ENCODE data around the gene TET2.

TET2 gene

DNA sequence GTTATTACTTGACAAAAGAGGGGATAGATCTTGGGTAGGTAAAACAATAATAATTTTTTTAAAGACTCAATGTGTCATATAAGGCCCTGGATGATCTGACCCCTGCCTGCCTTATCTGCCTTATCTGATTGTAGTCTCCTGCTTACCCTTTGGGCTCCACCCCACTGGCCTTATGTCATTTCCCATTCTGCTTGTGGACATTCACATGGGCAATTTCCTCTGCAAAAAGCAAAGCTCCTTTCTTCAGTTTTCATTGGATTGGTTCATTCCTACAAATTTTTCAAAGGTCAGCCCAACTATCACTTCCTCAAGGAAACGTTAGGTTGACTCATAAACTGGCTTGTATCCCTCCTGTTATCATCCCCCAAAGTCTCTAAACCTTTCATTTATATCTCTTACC lies 15.7 kb upstream of the TET2 start:
- H3K27me3 ChIP-seq = no peaks in the 10 kb centered on the region
- H3K4me3 ChIP-seq (ENCODE audit: low read depth in 1 of 2, low read length in 1 of 2) = no peak overlapping the region
- H3K4me1 ChIP-seq (ENCODE audit: control insufficient read depth in 1 of 2, insufficient read depth in 1 of 2, low read depth in 1 of 2, low read length in 1 of 2) = peaks cover 40% of the 10 kb centered on the region in 2 experiments
- H3K27ac ChIP-seq = peak overlapping the region; percentile 46
- TF ChIP-seq, protein P1, sequence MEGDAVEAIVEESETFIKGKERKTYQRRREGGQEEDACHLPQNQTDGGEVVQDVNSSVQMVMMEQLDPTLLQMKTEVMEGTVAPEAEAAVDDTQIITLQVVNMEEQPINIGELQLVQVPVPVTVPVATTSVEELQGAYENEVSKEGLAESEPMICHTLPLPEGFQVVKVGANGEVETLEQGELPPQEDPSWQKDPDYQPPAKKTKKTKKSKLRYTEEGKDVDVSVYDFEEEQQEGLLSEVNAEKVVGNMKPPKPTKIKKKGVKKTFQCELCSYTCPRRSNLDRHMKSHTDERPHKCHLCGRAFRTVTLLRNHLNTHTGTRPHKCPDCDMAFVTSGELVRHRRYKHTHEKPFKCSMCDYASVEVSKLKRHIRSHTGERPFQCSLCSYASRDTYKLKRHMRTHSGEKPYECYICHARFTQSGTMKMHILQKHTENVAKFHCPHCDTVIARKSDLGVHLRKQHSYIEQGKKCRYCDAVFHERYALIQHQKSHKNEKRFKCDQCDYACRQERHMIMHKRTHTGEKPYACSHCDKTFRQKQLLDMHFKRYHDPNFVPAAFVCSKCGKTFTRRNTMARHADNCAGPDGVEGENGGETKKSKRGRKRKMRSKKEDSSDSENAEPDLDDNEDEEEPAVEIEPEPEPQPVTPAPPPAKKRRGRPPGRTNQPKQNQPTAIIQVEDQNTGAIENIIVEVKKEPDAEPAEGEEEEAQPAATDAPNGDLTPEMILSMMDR (IDR thresholded peaks at IDR 0.05) = no peak
- H3K9me3 ChIP-seq = no peaks in the 10 kb centered on the region
- H3K36me3 ChIP-seq = no peaks in the 10 kb centered on the region

DNA sequence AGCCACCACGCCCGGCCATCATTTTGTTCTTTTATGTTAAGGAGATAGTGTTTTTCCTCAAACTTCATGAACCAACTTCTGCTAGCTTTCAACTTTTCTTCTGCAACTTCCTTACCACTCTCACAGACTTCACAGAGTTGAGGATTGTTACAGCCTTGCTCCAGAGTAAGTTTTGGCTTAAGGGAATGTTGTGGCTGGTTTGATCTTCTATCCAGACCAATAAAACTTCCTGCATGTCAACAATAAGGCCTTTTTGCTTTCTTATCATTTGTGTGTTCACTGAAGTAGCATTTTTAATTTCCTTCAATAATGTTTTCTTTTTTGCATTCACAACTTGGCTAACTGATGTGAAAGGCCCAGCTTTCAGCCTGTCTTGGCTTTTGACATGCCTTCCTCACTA lies 12.7 kb upstream of the TET2 start:
- H3K36me3 ChIP-seq = no peaks in the 10 kb centered on the region
- TF ChIP-seq, protein P1 (IDR thresholded peaks at IDR 0.05) = no peak
- H3K4me3 ChIP-seq (ENCODE audit: low read depth in 1 of 2, low read length in 1 of 2) = no peak overlapping the region
- no peaks in the 10 kb centered on the region for H3K9me3 ChIP-seq
- H3K4me1 ChIP-seq (ENCODE audit: control insufficient read depth in 1 of 2, insufficient read depth in 1 of 2, low read depth in 1 of 2, low read length in 1 of 2) = peaks cover 50 to 57% of the 10 kb centered on the region in 2 experiments
- no peaks in the 10 kb centered on the region for H3K27me3 ChIP-seq
- H3K27ac ChIP-seq = no peak overlapping the region

- Histone ChIP-seq H3K4me1 (ENCODE audit: control insufficient read depth in 1 of 2, insufficient read depth in 1 of 2, low read depth in 1 of 2, low read length in 1 of 2) (peaks cover 37 to 39% of the 10 kb centered on the region in 2 experiments), H3K27ac (peak overlapping the region; percentile 50), H3K9me3 (no peaks in the 10 kb centered on the region), H3K4me3 (ENCODE audit: low read depth in 1 of 2, low read length in 1 of 2) (no peak overlapping the region), H3K27me3 (no peaks in the 10 kb centered on the region), H3K36me3 (no peaks in the 10 kb centered on the region)
- TF ChIP-seq, protein P1 (IDR thresholded peaks at IDR 0.05) = no peak
Observed at GRCh38 chr4:105135785-105136184, 10.9 kb upstream of the TET2 start.

GRCh38 chr4:105137121-105137875 lies 9.4 kb upstream of the TET2 start:
- Histone ChIP-seq H3K27me3 (no peaks in the 10 kb centered on the region), H3K4me3 (ENCODE audit: low read depth in 1 of 2, low read length in 1 of 2) (no peak overlapping the region), H3K4me1 (ENCODE audit: control insufficient read depth in 1 of 2, insufficient read depth in 1 of 2, low read depth in 1 of 2, low read length in 1 of 2) (peaks cover 24 to 27% of the 10 kb centered on the region in 2 experiments), H3K27ac (peak overlapping the region; percentile 61), H3K36me3 (no peaks in the 10 kb centered on the region), H3K9me3 (no peaks in the 10 kb centered on the region)
- TF ChIP-seq, protein P1 (IDR thresholded peaks at IDR 0.05) = no peak

GRCh38 chr4:105139646-105140045 lies 7.0 kb upstream of the TET2 start:
- Histone ChIP-seq H3K4me3 (ENCODE audit: low read depth in 1 of 2, low read length in 1 of 2) (no peak overlapping the region), H3K9me3 (no peaks in the 10 kb centered on the region), H3K36me3 (no peaks in the 10 kb centered on the region), H3K27me3 (no peaks in the 10 kb centered on the region), H3K4me1 (ENCODE audit: control insufficient read depth in 1 of 2, insufficient read depth in 1 of 2, low read depth in 1 of 2, low read length in 1 of 2) (peaks cover 42 to 46% of the 10 kb centered on the region in 2 experiments), H3K27ac (no peak overlapping the region)
- TF ChIP-seq, protein P1 (IDR thresholded peaks at IDR 0.05) = no peak

Data from neutrophil (primary cell).